Measurements from ENCODE around the gene FKBP1A.

GRCh38 chr20:1431158-1431557 lies 38.3 kb upstream of the FKBP1A start:
- TF ChIP-seq CTCF (IDR thresholded peaks at IDR 0.05; ENCODE audit: extremely low read depth in 1 of 2, insufficient read depth in 1 of 2, low read depth in 1 of 2, low read length in 2 of 2) (no peak), POLR2AphosphoS5 (IDR thresholded peaks at IDR 0.05; ENCODE audit: insufficient read depth, low read depth, low read length) (no peak), MAX (IDR thresholded peaks at IDR 0.05; ENCODE audit: insufficient read depth, insufficient read length) (no peak), POLR2A (IDR thresholded peaks at IDR 0.05; ENCODE audit: low read depth, low read length) (no peak), EZH2 (IDR thresholded peaks at IDR 0.05; ENCODE audit: borderline replicate concordance, low read depth, low read length, severe bottlenecking) (no peak), MYC (IDR thresholded peaks at IDR 0.05; ENCODE audit: low read depth, low read length) (no peak), JUN (IDR thresholded peaks at IDR 0.05; ENCODE audit: borderline replicate concordance, insufficient read depth, insufficient read length, low read depth) (no peak), FOS (IDR thresholded peaks at IDR 0.05; ENCODE audit: borderline replicate concordance, insufficient read depth, low read length) (no peak)

All from endothelial cell of umbilical vein (primary cell).